ENCODE results near the gene CSRP3.
"Not testable (repeated sequence)": the region's sequence is repeated elsewhere in the genome, so short reads cannot be mapped to it uniquely, and the experiment has no call there.

Gene CSRP3

GRCh38 chr11:19185036-19185435 lies 16.7 kb downstream of the CSRP3 start:
- DNase-seq: no peak

GRCh38 chr11:19183646-19184045 lies 18.1 kb downstream of the CSRP3 start:
- no peak for DNase-seq

- DNase-seq: no peak
Observed at GRCh38 chr11:19181531-19182261, 20.1 kb downstream of the CSRP3 start.

GRCh38 chr11:19176629-19177186 lies 25.1 kb downstream of the CSRP3 start:
- no peak for DNase-seq

- DNase-seq: no peak
Observed at GRCh38 chr11:19173964-19174638, 27.7 kb downstream of the CSRP3 start.

GRCh38 chr11:19173004-19173689 lies 28.6 kb downstream of the CSRP3 start:
- no peak for DNase-seq

GRCh38 chr11:19168090-19168489 lies 33.7 kb downstream of the CSRP3 start:
- DNase-seq: no peak

GRCh38 chr11:19164881-19165280 lies 36.9 kb downstream of the CSRP3 start:
- no peak for DNase-seq

GRCh38 chr11:19164230-19164855 lies 37.4 kb downstream of the CSRP3 start:
- no peak for DNase-seq

- DNase-seq: no peak
Observed at GRCh38 chr11:19163617-19164016, 38.2 kb downstream of the CSRP3 start.

GRCh38 chr11:19162951-19163505 lies 38.8 kb downstream of the CSRP3 start:
- no peak for DNase-seq

- no peak for DNase-seq
Observed at GRCh38 chr11:19161651-19162050, 40.1 kb downstream of the CSRP3 start.

- no peak for DNase-seq
Observed at GRCh38 chr11:19160847-19161246, 40.9 kb downstream of the CSRP3 start.

GRCh38 chr11:19156892-19157291 lies 44.9 kb downstream of the CSRP3 start:
- DNase-seq: no peak

GRCh38 chr11:19145319-19145718 lies 56.5 kb downstream of the CSRP3 start:
- no peak for DNase-seq

GRCh38 chr11:19136884-19137283 lies 64.9 kb downstream of the CSRP3 start:
- DNase-seq: not testable (repeated sequence)

GRCh38 chr11:19134004-19134403 lies 67.8 kb downstream of the CSRP3 start:
- no peak for DNase-seq

All from CD4-positive, alpha-beta T cell treated with Interferon gamma for 1 hour (primary cell).